Colonic mucosa (tissue), 4 donors: ENCODE measurements around the gene HSPB7. TPM values are rescaled to one million over a fixed set of nuclear protein-coding genes. Genes with fewer than 3 reads are reported as not detected.
A peak's percentile ranks its signal among the peaks of the same experiment; 100 is the strongest.
"Not testable (repeated sequence)": the region's sequence is repeated elsewhere in the genome, so short reads cannot be mapped to it uniquely, and the experiment has no call there.

Experiments used
- DNase-seq: peaks from one replicate; pipeline ENCODE4 v3.0.0-alpha.2; 2020
- H3K27ac ChIP-seq: fragments of 200-600 bp; one replicate; pipeline ENCODE4 v1.8.0; 2021
- H3K27me3 ChIP-seq: fragments of 200-600 bp; one replicate; pipeline ENCODE4 v1.8.0; 2021
- H3K36me3 ChIP-seq: fragments of 200-600 bp; one replicate; pipeline ENCODE4 v1.8.0; 2021
- H3K4me1 ChIP-seq: fragments of 200-600 bp; one replicate; pipeline ENCODE4 v1.8.0; 2021; ENCODE audit warnings: mild to moderate bottlenecking
- H3K4me3 ChIP-seq: fragments of 200-600 bp; one replicate; pipeline ENCODE4 v1.8.0; 2021
- H3K9ac ChIP-seq, 2 donors: one replicate each; pipeline ENCODE4 v1.7.0; 2013; ENCODE audit warnings: control low read depth in 2 of 2, low read depth in 2 of 2, low read length in 2 of 2
- H3K9me3 ChIP-seq: fragments of 200-600 bp; one replicate; pipeline ENCODE4 v1.8.0; 2021
- intact Hi-C: fragments of 100-400 bp; cut with DNase I; formaldehyde crosslinking; loops from one replicate; pipeline ENCODE4 v1.14.1; 2022
- total RNA-seq, 2 donors: library from RNA; stranded (reverse); fragmentation: NEBNext Ultra II Directional in 1 of 2; extraction: Animal tissue kit (Norgen Biotek cat#: 25700) in 1 of 2; gene quantifications; one replicate each; pipeline ENCODE4 v1.2.1, GENCODE V29; 2021
- TF ChIP-seq, protein P1 (sequence below): fragments of 200-600 bp; IDR thresholded peaks from one replicate; pipeline ENCODE4 v1.8.0; 2022; ENCODE audit warnings: antibody characterized with exemption, mild to moderate bottlenecking
- donor health status: healthy.
- donor health status: DM: no; HTN: no; CAD: no.
- donor health status: DM: no; HTN: no; CAD: no.

HSPB7 gene
- total RNA-seq, 2 donors from 2014 or later: 1.1 to 12.7 TPM

DNA sequence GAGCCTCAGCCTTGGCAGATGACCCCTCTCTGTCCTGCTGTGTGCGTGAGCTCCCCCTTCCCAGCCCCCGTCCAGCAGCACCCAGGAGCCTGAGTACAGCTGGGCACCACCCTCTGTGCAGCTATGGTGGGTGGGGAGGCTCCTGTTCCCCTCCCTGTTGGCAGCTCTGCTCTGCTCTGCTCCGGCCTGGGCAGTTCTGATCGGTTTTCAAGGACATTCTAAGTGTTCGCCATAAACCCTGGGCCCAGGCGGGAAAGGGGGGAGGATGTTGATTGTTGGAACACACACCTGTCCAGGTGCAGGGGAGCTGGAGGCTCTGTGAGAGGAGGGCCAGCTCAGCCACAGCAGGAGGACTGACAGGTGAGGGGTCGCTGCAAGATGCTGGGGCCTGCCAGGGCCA is 25.7 kb upstream of the HSPB7 start, which contains the start of gene CLCNKB:
TSS of gene CLCNKB (plus strand) at position 262 of the 400 bp plus-strand sequence. CDS start 711 bp downstream, outside the sequence.
- H3K4me1 ChIP-seq: no peaks in the 10 kb centered on the region
- H3K9me3 ChIP-seq: no peaks in the 10 kb centered on the region
- intact Hi-C loops: no loop called here
- H3K27me3 ChIP-seq: no peaks in the 10 kb centered on the region
- no peak within 1 kb of the TSS for H3K4me3 ChIP-seq
- no peaks in the 10 kb centered on the region for H3K36me3 ChIP-seq
- TF ChIP-seq, protein P1, sequence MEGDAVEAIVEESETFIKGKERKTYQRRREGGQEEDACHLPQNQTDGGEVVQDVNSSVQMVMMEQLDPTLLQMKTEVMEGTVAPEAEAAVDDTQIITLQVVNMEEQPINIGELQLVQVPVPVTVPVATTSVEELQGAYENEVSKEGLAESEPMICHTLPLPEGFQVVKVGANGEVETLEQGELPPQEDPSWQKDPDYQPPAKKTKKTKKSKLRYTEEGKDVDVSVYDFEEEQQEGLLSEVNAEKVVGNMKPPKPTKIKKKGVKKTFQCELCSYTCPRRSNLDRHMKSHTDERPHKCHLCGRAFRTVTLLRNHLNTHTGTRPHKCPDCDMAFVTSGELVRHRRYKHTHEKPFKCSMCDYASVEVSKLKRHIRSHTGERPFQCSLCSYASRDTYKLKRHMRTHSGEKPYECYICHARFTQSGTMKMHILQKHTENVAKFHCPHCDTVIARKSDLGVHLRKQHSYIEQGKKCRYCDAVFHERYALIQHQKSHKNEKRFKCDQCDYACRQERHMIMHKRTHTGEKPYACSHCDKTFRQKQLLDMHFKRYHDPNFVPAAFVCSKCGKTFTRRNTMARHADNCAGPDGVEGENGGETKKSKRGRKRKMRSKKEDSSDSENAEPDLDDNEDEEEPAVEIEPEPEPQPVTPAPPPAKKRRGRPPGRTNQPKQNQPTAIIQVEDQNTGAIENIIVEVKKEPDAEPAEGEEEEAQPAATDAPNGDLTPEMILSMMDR: no peak
- no peak within 1 kb of the TSS for H3K27ac ChIP-seq
- H3K9ac ChIP-seq: no peak within 1 kb of the TSS
- DNase-seq: peak; percentile 30

DNA sequence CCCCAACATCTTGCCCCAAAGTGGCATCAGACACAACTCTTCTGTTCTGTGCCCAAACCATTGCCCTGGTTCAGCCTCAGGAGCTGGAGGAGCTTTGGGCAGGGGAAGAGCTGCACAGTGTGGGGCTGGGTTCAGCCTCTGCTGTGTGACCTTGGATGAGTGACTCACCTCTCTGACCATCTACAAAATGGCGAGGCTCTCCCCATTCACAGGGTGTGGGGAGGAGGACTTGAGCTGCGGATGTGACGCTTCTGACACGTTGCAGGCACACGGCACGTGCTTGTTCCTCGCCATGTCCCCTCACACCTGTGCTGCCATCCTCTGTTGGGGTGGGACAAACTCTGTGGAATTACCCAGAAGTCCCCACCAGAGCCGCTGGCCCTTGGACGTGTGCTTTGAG is 24.8 kb upstream of the HSPB7 start:
- intact Hi-C loops, H3K9ac ChIP-seq, H3K36me3 ChIP-seq, H3K27ac ChIP-seq, H3K4me1 ChIP-seq, H3K27me3 ChIP-seq, DNase-seq, H3K4me3 ChIP-seq, H3K9me3 ChIP-seq: not testable (repeated sequence)

DNA sequence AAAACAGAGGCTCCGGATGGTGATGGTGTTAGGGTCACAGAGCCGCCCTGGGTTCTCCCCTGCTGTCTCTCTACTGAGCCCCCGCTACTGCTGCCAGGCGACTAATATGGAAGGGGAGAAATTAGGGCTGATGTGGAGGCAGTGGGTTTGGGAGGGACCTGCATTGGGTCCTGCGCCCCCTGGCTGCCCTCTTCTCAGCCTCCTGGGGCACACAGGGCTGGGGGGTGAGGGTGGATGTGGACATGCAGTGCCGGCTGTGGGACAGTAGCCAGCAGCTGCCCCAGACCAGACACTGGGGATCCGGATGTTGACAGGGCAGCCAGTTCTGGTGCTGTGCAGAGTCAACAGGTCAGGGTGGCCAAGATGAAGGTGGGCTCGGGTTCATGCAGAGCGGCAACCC is 24.3 kb upstream of the HSPB7 start:
- Histone ChIP-seq H3K9ac (no peak overlapping the region), H3K9me3 (no peaks in the 10 kb centered on the region), H3K36me3 (no peaks in the 10 kb centered on the region), H3K4me3 (no peak overlapping the region), H3K4me1 (no peaks in the 10 kb centered on the region), H3K27ac (no peak overlapping the region), H3K27me3 (no peaks in the 10 kb centered on the region)
- TF ChIP-seq, protein P1: no peak
- intact Hi-C loops: no loop called here
- DNase-seq: no peak

DNA sequence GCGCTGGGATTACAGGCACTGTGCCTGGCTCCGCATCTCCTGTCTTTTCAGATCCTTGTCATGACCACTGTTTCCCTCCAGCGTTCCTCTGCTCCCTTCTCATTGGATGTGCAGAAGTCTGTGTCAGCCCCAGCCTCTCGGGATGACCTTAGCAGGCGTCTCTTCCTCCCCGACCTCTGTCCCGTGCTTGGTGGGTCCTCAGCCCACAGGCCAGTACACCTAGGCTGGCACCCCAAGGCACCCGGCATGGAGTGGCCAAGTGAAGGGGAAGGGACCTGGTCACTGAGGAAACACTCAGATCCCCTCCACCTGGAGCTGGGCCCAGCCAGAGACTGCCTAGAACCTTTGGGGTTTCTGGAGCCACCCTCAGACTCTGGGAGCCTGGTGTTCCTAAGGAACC is 23.4 kb upstream of the HSPB7 start:
- Histone ChIP-seq H3K36me3 (no peaks in the 10 kb centered on the region), H3K9me3 (no peaks in the 10 kb centered on the region), H3K27ac (no peak overlapping the region), H3K4me3 (no peak overlapping the region), H3K27me3 (no peaks in the 10 kb centered on the region), H3K4me1 (no peaks in the 10 kb centered on the region), H3K9ac (no peak overlapping the region)
- intact Hi-C loops: no loop called here
- TF ChIP-seq, protein P1: no peak
- DNase-seq: no peak

DNA sequence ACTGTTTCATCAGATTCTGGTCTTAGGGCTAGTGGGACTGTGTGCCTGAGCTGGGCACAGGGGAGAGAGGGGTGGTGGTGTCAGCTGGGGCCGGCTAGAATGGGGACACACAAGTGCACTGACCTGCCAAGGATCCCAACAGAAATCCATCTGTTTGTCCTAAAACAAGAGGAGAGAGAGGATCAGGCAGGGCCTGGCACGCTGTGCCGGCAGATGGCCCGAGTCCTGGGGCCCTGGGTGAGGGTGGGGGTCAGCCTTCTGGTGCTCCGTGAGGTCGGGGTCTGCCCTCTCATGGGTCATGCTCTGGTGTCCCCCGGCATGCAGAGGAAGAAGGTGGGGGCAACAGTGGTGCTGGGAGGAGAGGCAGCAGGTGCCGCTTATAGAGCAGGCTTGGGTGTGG is 22.0 kb upstream of the HSPB7 start:
- H3K9me3 ChIP-seq, H3K4me3 ChIP-seq, H3K9ac ChIP-seq, H3K27ac ChIP-seq, intact Hi-C loops, H3K27me3 ChIP-seq, DNase-seq, H3K4me1 ChIP-seq, H3K36me3 ChIP-seq: not testable (repeated sequence)

GRCh38 chr1:16038620-16038912 is 20.7 kb upstream of the HSPB7 start:
- H3K4me1 ChIP-seq: no peaks in the 10 kb centered on the region
- H3K4me3 ChIP-seq: no peak overlapping the region
- H3K9me3 ChIP-seq: no peaks in the 10 kb centered on the region
- H3K27ac ChIP-seq: no peak overlapping the region
- no peaks in the 10 kb centered on the region for H3K27me3 ChIP-seq
- TF ChIP-seq, protein P1: no peak
- H3K36me3 ChIP-seq: no peaks in the 10 kb centered on the region
- intact Hi-C loops: no loop called here
- no peak overlapping the region for H3K9ac ChIP-seq
- DNase-seq: no peak

DNA sequence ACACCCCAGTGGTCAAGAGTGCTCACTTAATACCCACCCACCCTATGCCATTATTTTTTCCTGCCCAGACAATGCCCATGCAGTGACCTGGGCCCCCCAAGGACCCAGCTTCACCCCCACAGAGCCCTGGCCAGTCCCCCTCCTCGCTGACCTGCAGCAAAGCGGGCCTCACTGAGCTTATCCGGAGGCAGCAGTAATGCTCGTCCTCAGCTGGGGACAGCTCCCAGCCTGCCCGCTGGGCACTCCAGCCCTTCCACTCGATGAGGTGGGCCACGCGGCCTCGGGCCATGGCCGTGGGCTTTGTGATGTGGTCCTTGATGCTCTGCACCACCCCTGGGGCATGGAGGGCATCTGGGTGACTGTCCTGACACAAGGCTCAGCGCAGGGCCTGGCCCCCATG is 18.6 kb upstream of the HSPB7 start:
- H3K4me1 ChIP-seq, intact Hi-C loops, DNase-seq, H3K9ac ChIP-seq, H3K27ac ChIP-seq, H3K4me3 ChIP-seq, H3K27me3 ChIP-seq, H3K9me3 ChIP-seq, H3K36me3 ChIP-seq: not testable (repeated sequence)

- H3K36me3 ChIP-seq, H3K27ac ChIP-seq, H3K4me1 ChIP-seq, H3K9ac ChIP-seq, H3K27me3 ChIP-seq, H3K9me3 ChIP-seq, DNase-seq, H3K4me3 ChIP-seq: not testable (repeated sequence)
- intact Hi-C loops: loop anchor here (2.0 kb wide), 1 partner anchor 24 kb away; no protein-coding TSS in a partner anchor
These were observed 15.3 kb upstream of the HSPB7 start for GRCh38 chr1:16033103-16033632.
